Central memory CD8-positive, alpha-beta T cell (primary cell): ENCODE data around the gene DIPK1A.
A peak's percentile ranks its signal among the peaks of the same experiment; 100 is the strongest.

ENCODE experiments used
- ATAC-seq: fragments of 150-1000 bp; cut with Tn5 transposase; replicated peaks from 2 replicates; pipeline ENCODE4 v1.10.0; 2022; ENCODE audit warnings: mild to moderate bottlenecking, moderate FRiP score, moderate number of reproducible peaks; ENCODE audit not compliant: poor library complexity, severe bottlenecking; ENCODE audit errors: extremely low read depth
- DNase-seq, 2 donors: peaks; one replicate each; pipeline ENCODE4 v3.0.0; 2021; ENCODE audit warnings: low spot score in 2 of 2
- H3K27ac Mint-ChIP-seq: one replicate; pipeline ENCODE4 v1.8.0; 2022; ENCODE audit warnings: low read depth, mild to moderate bottlenecking, moderate library complexity, mixed read lengths
- H3K27me3 Mint-ChIP-seq: one replicate; pipeline ENCODE4 v1.8.0; 2022; ENCODE audit warnings: mixed read lengths
- H3K36me3 Mint-ChIP-seq: one replicate; pipeline ENCODE4 v1.8.0; 2022; ENCODE audit warnings: mild to moderate bottlenecking, moderate library complexity, mixed read lengths; ENCODE audit not compliant: insufficient read depth
- H3K4me1 Mint-ChIP-seq: one replicate; pipeline ENCODE4 v1.8.0; 2022; ENCODE audit warnings: mixed read lengths
- H3K4me3 Mint-ChIP-seq: one replicate; pipeline ENCODE4 v1.8.0; 2022; ENCODE audit warnings: mild to moderate bottlenecking, moderate library complexity, mixed read lengths
- H3K9me3 Mint-ChIP-seq: one replicate; pipeline ENCODE4 v1.8.0; 2022; ENCODE audit warnings: mixed read lengths

DIPK1A gene

DNA sequence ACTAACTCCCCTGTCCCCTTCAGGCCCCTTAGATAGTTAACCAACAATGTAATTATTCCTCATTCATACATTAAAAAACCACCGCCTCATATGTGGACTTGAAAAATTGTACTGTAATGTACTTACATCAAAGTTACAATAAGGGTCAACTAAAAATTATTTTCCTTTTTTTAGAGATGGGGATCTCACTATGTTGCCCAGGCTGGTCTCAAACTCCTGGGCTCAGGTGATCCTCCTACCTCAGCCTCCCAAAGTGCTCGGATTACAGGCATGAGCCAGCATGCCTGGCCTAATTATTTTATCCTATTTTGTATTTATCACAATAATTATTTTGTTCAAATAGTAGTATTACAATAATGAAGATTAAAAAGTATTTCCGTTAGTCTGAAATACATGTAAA, 116.8 kb downstream of the DIPK1A start:
- Mint-ChIP-seq H3K9me3 (no peaks in the 10 kb centered on the region), H3K36me3 (peaks cover 64% of the 10 kb centered on the region)

DNA sequence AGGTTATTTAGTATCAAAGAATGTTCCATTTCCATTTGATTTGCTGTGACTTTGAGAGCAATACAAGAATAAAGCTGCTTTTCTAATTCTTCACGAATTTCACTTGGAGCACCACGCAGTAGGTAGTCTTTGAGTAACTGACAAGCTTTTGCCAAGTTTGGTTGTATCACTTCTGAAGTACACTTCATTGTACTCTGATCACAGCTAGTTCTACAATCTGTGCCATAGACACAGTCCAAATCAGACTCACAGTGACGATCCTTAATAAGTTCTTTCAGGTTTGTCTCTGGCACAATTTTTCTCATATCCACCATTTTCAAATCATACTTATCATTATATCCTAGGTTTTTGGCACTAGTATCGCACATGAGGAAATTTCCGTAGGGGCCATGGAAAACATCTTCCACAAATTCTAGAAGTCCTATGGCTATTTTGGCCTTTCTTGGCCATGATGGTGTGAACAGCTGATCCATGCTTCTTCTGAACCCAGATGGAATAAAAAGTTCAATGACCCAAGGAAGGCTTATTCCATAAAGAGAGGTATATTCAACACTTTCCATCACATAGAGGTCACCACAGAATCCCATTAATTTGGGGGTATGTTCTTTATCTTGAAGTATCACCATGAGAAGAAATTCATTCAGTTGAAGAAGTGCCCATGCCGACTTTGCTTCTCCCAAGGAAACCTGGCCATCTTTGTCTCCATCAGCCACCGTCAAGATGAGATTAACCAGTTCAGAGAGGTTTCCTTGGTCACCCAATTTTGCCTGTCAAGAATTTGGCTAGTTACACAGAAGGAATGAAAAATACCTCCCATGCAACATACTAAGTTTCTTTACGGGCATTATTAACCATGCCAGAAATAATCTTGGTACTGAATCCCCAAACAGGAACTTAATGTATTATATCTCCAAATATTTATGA, 117.6 kb downstream of the DIPK1A start:
- Mint-ChIP-seq H3K27me3 (no peaks in the 10 kb centered on the region), H3K27ac (peak overlapping the region; percentile 61), H3K9me3 (no peaks in the 10 kb centered on the region), H3K36me3 (peaks cover 70% of the 10 kb centered on the region), H3K4me3 (no peak overlapping the region), H3K4me1 (peaks cover 25% of the 10 kb centered on the region)
- ATAC-seq = no peak
- no peak for DNase-seq

More for the DNA sequence above, 116.8 kb downstream of the DIPK1A start:
- peaks cover 18% of the 10 kb centered on the region for H3K4me1 Mint-ChIP-seq
- H3K27ac Mint-ChIP-seq = no peak overlapping the region
- H3K27me3 Mint-ChIP-seq = no peaks in the 10 kb centered on the region
- H3K4me3 Mint-ChIP-seq = no peak overlapping the region
- DNase-seq (no peak), ATAC-seq (no peak)

DNA sequence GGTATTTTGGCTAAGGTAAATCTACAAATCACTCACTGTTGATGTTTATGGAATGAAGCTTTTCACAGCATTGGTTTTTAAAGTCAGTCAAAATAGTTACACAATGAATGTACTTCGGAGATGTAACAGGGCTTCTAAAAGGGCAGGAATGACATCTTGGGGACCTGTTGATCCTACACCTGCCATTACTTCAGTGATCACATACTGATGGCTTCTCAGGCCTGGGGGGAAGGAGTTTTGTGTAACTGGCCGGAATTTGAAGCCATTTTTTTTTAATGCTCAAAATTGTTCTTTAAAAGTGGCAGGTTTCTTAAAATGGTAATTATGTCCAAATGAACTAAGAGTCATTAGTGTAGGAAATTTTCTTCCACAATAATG, 118.2 kb downstream of the DIPK1A start:
- Mint-ChIP-seq H3K4me1 (peaks cover 27% of the 10 kb centered on the region), H3K27ac (peak overlapping the region; percentile 61), H3K9me3 (no peaks in the 10 kb centered on the region), H3K36me3 (peaks cover 74% of the 10 kb centered on the region), H3K27me3 (no peaks in the 10 kb centered on the region), H3K4me3 (no peak overlapping the region)
- ATAC-seq (no peak), DNase-seq (no peak)

DNA sequence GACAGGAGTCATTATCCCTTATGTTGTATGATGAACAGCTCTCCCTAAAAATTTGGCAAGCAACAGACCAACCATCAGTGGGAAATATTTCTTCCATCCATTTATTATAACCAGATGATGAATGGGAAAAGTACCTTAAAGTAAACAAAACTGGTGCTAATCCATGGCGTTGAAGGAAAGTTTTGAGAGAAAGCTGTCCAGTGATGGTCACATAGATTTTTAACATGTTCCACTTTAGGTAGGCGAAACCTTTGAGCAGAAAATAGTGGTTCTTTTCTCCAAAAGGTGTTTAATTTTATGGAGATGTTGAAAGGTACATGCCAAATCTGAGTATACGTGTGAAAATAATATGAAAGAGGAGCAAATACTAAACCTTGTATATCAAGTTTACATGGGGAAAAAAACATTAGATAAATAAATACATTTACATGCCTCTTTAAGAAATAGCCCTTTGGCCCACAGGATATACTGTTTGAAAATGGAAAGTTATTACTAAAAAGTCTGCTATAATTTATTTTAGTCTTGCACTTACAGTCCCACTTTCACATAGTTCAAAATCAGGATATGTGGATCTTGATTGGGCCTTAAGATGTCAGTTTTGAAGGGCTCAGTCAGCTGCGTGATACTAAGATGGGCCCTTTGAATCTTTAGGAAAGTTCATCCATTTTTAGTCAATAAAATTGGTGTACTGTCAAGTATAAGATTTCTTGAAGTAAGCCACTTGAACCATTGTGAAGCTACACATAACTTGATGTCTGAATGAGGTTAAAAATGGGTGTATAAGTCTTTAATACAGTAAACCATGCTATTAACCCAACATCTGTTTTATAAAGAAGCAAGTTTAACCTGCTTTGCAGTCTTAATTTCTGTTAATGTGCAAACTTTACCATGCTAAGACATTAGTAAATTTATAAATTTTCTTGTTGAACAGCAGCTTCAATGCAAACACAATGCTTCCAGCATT, 118.9 kb downstream of the DIPK1A start:
- no peaks in the 10 kb centered on the region for H3K9me3 Mint-ChIP-seq
- H3K36me3 Mint-ChIP-seq = peaks cover 80% of the 10 kb centered on the region
- no peak for DNase-seq
- no peak for ATAC-seq
- H3K27ac Mint-ChIP-seq = peak overlapping the region; percentile 61
- H3K4me1 Mint-ChIP-seq = peaks cover 34% of the 10 kb centered on the region
- H3K27me3 Mint-ChIP-seq = no peaks in the 10 kb centered on the region
- H3K4me3 Mint-ChIP-seq = no peak overlapping the region

DNA sequence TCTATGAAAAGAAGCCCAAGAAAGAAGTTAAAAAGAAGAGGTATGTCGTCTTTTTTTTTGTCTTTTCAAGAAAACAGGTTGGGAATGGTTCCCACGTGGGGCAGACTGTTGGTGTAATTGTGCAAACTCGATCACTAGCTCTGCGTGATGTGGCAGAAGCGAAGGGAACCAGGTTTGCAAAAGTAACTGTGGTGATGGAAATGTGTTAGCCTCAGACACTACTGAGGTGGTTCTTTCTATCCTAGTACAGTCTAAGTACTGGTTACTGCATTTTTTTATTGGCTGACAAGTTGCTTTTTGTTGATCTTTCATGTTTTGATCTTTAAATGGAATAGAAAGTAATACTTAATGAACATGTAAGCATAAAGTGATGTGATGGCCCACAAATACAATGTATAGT, 120.7 kb downstream of the DIPK1A start:
- Mint-ChIP-seq H3K4me1 (peaks cover 48% of the 10 kb centered on the region), H3K27me3 (no peaks in the 10 kb centered on the region), H3K4me3 (peak overlapping the region; percentile 49), H3K9me3 (no peaks in the 10 kb centered on the region), H3K27ac (peak overlapping the region; percentile 86), H3K36me3 (peaks cover 93% of the 10 kb centered on the region)
- peak; percentile 88 for ATAC-seq
- DNase-seq = no peak

DNA sequence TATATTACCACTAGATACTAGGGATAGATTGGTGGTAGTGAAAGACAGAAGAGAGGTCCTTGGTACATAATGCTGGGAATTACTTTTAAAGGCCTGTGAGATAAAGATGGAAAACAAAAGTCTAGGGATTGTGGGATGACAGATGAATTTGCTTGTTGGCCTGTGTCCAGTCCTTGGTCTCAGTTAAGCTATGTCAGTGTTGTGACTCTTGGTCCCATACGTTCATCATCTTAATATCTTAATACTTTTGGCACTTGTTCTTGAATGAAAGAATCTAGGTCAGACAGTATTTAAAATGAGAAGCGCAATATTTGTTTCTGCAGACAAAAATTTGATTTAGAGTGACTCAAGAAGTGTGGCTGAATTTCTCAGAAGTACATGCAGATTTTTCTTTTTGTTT, 121.8 kb downstream of the DIPK1A start:
- Mint-ChIP-seq H3K4me3 (peak overlapping the region; percentile 49), H3K27me3 (no peaks in the 10 kb centered on the region), H3K27ac (peak overlapping the region; percentile 86), H3K36me3 (peaks cover 97% of the 10 kb centered on the region), H3K9me3 (no peaks in the 10 kb centered on the region), H3K4me1 (peaks cover 60% of the 10 kb centered on the region)
- DNase-seq = no peak
- no peak for ATAC-seq

DNA sequence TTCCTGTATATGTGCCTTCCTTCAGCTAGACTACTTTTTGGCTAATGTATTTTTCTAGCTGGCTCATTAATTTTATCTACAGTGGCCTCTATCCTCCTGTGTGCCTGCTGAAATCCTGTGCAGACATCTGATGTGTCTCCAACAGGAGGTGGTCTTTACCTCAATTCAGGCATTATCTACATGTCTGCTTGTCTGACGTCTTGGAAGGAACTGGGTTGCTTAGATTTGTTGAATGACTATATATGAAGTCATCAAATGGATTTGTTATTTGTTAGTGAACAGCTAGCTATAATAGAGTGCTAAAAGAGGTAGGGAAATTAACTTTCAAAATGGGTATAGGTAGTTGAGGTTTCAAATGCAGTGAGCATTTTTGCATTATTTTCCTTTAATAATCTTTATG, 122.7 kb downstream of the DIPK1A start:
- peak overlapping the region; percentile 30 for H3K27ac Mint-ChIP-seq
- peaks cover 97% of the 10 kb centered on the region for H3K36me3 Mint-ChIP-seq
- H3K4me3 Mint-ChIP-seq = no peak overlapping the region

DNA sequence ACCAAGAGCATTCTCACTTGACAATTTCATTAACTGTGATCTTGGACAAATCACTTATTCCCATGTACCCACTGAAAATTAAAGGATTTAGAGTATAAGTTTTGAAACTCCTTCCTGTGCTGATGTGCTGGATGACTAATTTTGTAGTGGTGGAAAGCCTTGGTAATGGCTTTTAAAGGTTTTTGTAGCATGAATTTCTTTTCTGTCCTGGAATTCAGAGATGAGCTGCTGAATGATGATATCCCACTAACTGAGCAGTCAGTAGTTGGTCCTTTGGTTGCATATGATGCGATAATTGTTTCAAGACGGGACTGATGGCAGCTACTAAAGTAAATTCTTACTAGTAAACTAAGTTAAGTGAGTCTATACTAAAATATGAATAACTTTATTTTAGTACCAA, 124.2 kb downstream of the DIPK1A start:
- Mint-ChIP-seq H3K4me3 (peak overlapping the region; percentile 33), H3K27me3 (no peaks in the 10 kb centered on the region), H3K27ac (peak overlapping the region; percentile 30), H3K4me1 (peaks cover 83% of the 10 kb centered on the region), H3K36me3 (peaks cover 93% of the 10 kb centered on the region), H3K9me3 (no peaks in the 10 kb centered on the region)
- no peak for DNase-seq
- no peak for ATAC-seq

More for the DNA sequence above, 122.7 kb downstream of the DIPK1A start:
- Mint-ChIP-seq H3K9me3 (no peaks in the 10 kb centered on the region), H3K4me1 (peaks cover 69% of the 10 kb centered on the region), H3K27me3 (no peaks in the 10 kb centered on the region)
- DNase-seq (no peak), ATAC-seq (no peak)

DNA sequence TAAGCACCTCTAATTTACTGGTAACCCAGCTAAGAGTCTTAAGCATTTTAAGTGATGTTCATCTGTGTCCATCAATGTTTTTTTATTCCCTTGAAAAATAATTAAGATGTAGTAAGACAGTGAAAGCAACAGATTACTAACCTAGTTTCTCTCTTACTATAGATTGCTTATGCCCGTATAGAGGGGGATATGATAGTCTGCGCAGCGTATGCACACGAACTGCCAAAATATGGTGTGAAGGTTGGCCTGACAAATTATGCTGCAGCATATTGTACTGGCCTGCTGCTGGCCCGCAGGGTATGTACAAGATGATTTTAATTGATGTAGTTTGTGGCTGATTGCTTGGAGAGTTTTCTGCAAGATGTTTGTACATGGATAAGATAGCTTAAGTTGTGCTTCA, 126.6 kb downstream of the DIPK1A start:
- Mint-ChIP-seq H3K36me3 (peaks cover 79% of the 10 kb centered on the region), H3K4me1 (peaks cover 75% of the 10 kb centered on the region), H3K27ac (peak overlapping the region; percentile 97), H3K4me3 (peak overlapping the region; percentile 97), H3K9me3 (no peaks in the 10 kb centered on the region), H3K27me3 (no peaks in the 10 kb centered on the region)
- no peak for ATAC-seq
- DNase-seq = no peak

DNA sequence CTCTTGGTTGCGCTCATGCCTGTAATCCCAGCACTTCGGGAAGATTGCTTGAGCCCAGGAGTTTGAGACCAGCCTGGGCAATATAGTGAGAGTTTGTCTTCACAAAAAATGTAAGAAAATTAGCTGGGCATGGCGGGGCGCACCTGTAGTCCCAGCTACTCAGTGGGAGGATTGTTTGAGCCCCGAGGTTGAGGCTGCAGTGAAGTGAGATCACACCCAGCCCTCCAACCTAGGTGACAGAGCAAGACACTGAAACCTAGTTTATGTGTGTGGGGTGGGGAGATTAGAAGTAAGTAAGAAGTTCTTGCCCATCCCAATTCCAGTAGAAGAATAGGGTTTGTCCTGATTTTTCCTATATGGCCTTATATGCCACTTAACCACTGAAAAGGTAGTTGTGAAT, 127.4 kb downstream of the DIPK1A start:
- ATAC-seq = no peak
- Mint-ChIP-seq H3K27me3 (no peaks in the 10 kb centered on the region), H3K36me3 (peaks cover 75% of the 10 kb centered on the region), H3K9me3 (no peaks in the 10 kb centered on the region), H3K4me3 (peak overlapping the region; percentile 97), H3K4me1 (peaks cover 68% of the 10 kb centered on the region), H3K27ac (peak overlapping the region; percentile 97)
- no peak for DNase-seq

DNA sequence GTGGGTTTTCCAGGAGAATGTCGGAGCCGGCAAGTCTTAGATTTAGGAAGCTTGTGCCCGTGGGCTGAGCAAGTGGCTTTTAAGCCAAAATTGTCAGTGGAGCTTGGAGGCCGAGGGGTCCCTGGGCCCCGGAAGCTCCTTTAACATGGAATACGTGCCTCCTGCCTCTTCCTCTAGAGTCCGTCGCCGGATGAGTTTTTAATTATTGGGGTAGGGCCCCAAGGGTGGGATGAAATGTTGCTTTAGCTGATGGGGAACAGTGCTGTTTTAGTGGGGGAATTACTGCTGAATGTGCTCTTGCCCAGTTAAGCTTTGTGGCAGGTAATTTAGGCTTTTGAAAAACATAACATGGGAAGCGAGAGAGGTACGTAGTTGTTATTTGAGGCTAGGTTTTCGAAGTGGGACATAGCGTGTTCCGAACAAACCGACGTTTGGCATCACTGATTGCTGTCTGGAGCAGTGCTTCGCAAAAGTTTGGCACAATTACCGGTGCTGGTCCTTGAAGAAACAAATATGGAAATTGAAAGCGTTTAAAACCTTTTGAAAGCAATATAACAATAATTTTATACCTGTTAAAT, 128.6 kb downstream of the DIPK1A start:
- no peaks in the 10 kb centered on the region for H3K9me3 Mint-ChIP-seq
- H3K27me3 Mint-ChIP-seq = no peaks in the 10 kb centered on the region
- no peak for DNase-seq
- peak; percentile 3 for ATAC-seq
- peaks cover 56% of the 10 kb centered on the region for H3K4me1 Mint-ChIP-seq
- H3K4me3 Mint-ChIP-seq = peak overlapping the region; percentile 97
- H3K27ac Mint-ChIP-seq = peak overlapping the region; percentile 97
- H3K36me3 Mint-ChIP-seq = peaks cover 63% of the 10 kb centered on the region

DNA sequence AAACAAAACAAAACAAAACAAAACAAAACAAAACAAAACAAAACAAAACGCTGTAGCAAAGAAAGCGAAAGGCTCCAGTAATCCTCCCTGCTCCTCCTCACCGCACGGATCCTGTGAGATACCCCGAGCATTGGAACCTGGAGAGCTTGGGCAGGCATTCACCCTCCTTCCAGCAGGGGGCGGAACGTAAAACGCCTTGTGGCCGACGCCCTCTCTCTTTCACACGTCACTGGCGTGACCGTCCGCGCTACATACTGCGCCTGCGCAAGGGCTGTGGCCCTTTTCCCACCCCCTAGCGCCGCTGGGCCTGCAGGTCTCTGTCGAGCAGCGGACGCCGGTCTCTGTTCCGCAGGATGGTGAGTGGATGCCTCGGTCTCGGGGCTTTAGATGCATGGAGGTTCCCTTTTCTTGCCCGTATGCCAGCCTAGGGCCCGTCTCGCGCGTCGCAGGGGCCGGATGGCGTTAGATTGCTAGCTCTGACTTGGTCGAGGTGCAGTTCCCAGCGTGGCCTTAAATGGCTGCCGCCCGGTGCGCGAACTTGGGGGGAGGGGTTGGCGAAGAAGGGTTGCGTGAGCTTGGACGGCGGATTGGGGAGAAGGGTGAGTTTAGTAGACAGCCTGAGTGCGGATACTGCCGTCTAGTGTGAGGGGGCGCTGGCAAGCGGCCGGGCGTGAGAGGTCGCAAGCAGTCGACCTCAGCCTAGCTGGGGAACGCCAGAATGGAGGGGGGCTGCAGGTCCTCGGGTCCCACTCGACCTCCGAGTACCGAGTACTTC, 129.3 kb downstream of the DIPK1A start, which contains the start of gene RPL5:
Gene RPL5 (plus strand): TSS at position 279 of the 775 bp plus-strand sequence. CDS start 75 bp downstream, at position 354.
- ATAC-seq (peak; percentile 84), DNase-seq (peak; percentile 96 to 97)
- Mint-ChIP-seq H3K9me3 (no peaks in the 10 kb centered on the region), H3K4me3 (peak within 1 kb of the TSS; percentile 97), H3K4me1 (peaks cover 50% of the 10 kb centered on the region), H3K27me3 (no peaks in the 10 kb centered on the region), H3K27ac (peak within 1 kb of the TSS; percentile 97), H3K36me3 (peaks cover 56% of the 10 kb centered on the region)
